ENCODE measurements around the gene MYCBP2. TPM values are rescaled to one million over a fixed set of nuclear protein-coding genes. Genes with fewer than 3 reads are reported as not detected.

MYCBP2 gene
- total RNA-seq, 2 experiments from 2014 or later = 97.5 to 101 TPM

DNA sequence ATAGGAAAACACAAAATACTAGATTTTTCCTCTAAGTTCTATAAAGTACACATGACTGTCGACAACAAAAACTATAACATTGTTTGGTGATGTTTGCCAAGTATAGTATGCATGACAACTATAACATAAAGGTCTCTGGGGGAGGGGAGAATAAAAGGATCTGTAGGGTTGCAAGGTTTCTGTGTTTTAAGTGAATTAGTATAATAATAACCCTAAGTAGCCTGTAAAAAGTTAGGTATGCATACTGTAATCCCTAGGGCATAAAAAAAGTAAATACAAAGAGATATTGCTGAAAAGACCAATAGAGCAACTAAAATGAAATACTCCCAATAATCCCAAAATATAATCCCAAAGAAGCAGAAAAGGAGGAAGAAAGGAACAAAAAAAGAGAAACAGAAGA, 14.6 kb downstream of the MYCBP2 start:
- H3K36me3 Mint-ChIP-seq (ENCODE audit: low read depth) = peaks cover 15% of the 10 kb centered on the region
- H3K27ac Mint-ChIP-seq = peak overlapping the region; percentile 13
- POLR2A ChIA-PET = no interaction called here
- no peaks in the 10 kb centered on the region for H3K9me3 Mint-ChIP-seq
- CTCF ChIA-PET = interaction anchor here (0.6 to 0.8 kb wide), 2 partner anchors 10 to 13 kb away, joined by 3 to 4 read pairs; no protein-coding TSS in a partner anchor
- ATAC-seq (no peak), DNase-seq (no peak)
- no peak overlapping the region for H3K4me3 Mint-ChIP-seq
- no peak for TF ChIP-seq CTCF (IDR thresholded peaks at IDR 0.05)
- H3K4me1 Mint-ChIP-seq (ENCODE audit: low read depth) = peaks cover 84% of the 10 kb centered on the region
- intact Hi-C loops (cut with micrococcal nuclease) = no loop called here
- H3K27me3 Mint-ChIP-seq = no peaks in the 10 kb centered on the region

DNA sequence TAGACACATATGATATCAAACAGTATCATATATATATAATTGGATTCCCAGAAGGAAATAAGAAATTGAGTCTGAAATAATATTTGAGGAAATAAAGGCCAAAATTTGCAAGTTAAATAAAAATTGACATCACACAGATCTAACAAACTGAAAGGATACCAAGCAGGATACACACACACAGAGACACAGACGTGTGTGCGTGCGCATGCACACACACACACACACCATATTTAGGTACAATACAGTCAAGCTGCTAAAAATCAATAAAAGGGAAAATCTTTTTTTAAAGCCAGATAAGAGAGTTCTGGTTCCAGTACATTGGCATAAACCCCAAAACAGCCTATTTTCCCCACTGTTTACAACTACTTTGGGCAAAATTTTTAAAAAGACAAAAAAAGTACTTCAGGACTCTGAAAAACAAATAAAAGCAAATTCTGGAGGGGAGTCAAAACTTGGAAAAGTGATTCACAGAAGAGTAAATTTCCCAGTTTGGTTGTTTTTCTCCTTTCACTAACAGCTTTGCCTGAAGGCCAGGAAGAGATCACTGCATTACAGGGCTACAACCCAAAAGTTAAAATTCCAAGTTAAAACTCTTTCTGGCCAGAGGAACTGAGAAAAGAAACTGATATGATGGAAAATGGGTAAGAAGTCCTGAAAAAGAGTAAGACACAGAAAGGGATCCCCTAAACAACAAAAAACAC, 16.2 kb downstream of the MYCBP2 start:
- intact Hi-C loops (cut with micrococcal nuclease) = no loop called here
- H3K9me3 Mint-ChIP-seq = no peaks in the 10 kb centered on the region

GRCh38 chr13:77310161-77310560, 16.7 kb downstream of the MYCBP2 start:
- Mint-ChIP-seq H3K4me3 (no peak overlapping the region), H3K27me3 (no peaks in the 10 kb centered on the region), H3K4me1 (ENCODE audit: low read depth) (peaks cover 84% of the 10 kb centered on the region), H3K9me3 (no peaks in the 10 kb centered on the region), H3K27ac (peak overlapping the region; percentile 43), H3K36me3 (ENCODE audit: low read depth) (peaks cover 15% of the 10 kb centered on the region)
- DNase-seq (no peak), ATAC-seq (no peak)
- ChIA-PET CTCF (no interaction called here), POLR2A (interaction anchor here (1.3 kb wide), 1 partner anchor 15 kb away, joined by 5 read pairs; no protein-coding TSS in a partner anchor)
- TF ChIP-seq CTCF (IDR thresholded peaks at IDR 0.05) = no peak
- intact Hi-C loops (cut with micrococcal nuclease) = no loop called here

More for the DNA sequence above, 16.2 kb downstream of the MYCBP2 start:
- DNase-seq (no peak), ATAC-seq (no peak)
- no peak for TF ChIP-seq CTCF (IDR thresholded peaks at IDR 0.05)
- CTCF ChIA-PET = interaction anchor here (1.2 kb wide), 1 partner anchor 13 kb away, joined by 4 read pairs; no protein-coding TSS in a partner anchor
- H3K4me3 Mint-ChIP-seq = no peak overlapping the region
- POLR2A ChIA-PET = interaction anchor here (1.3 kb wide), 1 partner anchor 15 kb away, joined by 5 read pairs; no protein-coding TSS in a partner anchor
- no peaks in the 10 kb centered on the region for H3K27me3 Mint-ChIP-seq
- peak overlapping the region; percentile 53 for H3K27ac Mint-ChIP-seq
- H3K4me1 Mint-ChIP-seq (ENCODE audit: low read depth) = peaks cover 80% of the 10 kb centered on the region
- peaks cover 12% of the 10 kb centered on the region for H3K36me3 Mint-ChIP-seq (ENCODE audit: low read depth)

- TF ChIP-seq CTCF (IDR thresholded peaks at IDR 0.05) = no peak
- peaks cover 80% of the 10 kb centered on the region for H3K4me1 Mint-ChIP-seq (ENCODE audit: low read depth)
- ATAC-seq = no peak
- intact Hi-C loops (cut with micrococcal nuclease) = no loop called here
- no peak overlapping the region for H3K4me3 Mint-ChIP-seq
- peak overlapping the region; percentile 50 for H3K27ac Mint-ChIP-seq
- no peaks in the 10 kb centered on the region for H3K27me3 Mint-ChIP-seq
- POLR2A ChIA-PET = interaction anchor here (2.2 kb wide), 1 partner anchor 17 kb away, joined by 8 read pairs; no protein-coding TSS in a partner anchor
- CTCF ChIA-PET = interaction anchor here (1.0 kb wide), 1 partner anchor 169 kb away, joined by 3 read pairs; no protein-coding TSS in a partner anchor
- peaks cover 20% of the 10 kb centered on the region for H3K36me3 Mint-ChIP-seq (ENCODE audit: low read depth)
- no peaks in the 10 kb centered on the region for H3K9me3 Mint-ChIP-seq
- no peak for DNase-seq
These were observed 17.6 kb downstream of the MYCBP2 start for GRCh38 chr13:77309254-77309653.

DNA sequence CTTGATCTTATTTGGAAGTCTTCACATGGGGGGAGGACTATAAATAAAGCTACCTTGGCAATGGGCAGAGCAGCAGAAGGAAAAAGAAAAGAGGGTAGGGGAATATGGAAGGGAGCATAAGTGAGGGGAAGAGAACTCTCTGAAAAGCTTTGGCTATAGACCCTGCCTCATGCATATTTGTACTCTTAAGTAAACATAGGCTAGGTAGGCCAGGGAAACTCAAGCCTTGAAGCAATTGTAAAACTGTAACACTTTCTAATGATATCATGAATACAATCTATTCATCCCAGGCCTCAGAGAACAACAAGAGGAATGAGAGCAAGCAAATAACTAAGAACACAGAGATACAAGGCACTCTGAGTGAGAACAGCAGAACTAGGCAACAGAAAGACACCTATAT, 20.4 kb downstream of the MYCBP2 start:
- ChIA-PET CTCF (interaction anchor here (0.8 to 1.5 kb wide), 2 partner anchors 17 to 172 kb away, joined by 3 to 5 read pairs; no protein-coding TSS in a partner anchor), POLR2A (interaction anchor here (0.7 to 1.0 kb wide), 3 partner anchors 13 to 19 kb away, joined by 3 to 4 read pairs (median 4); no protein-coding TSS in a partner anchor)
- no peak for ATAC-seq
- no peak overlapping the region for H3K4me3 Mint-ChIP-seq
- H3K27ac Mint-ChIP-seq = peak overlapping the region; percentile 31
- peaks cover 81% of the 10 kb centered on the region for H3K4me1 Mint-ChIP-seq (ENCODE audit: low read depth)
- H3K36me3 Mint-ChIP-seq (ENCODE audit: low read depth) = peaks cover 26% of the 10 kb centered on the region
- no peaks in the 10 kb centered on the region for H3K27me3 Mint-ChIP-seq
- H3K9me3 Mint-ChIP-seq = no peaks in the 10 kb centered on the region
- intact Hi-C loops (cut with micrococcal nuclease) = no loop called here
- DNase-seq = no peak
- no peak for TF ChIP-seq CTCF (IDR thresholded peaks at IDR 0.05)

Measured in activated CD8-positive, alpha-beta T cell treated with anti-CD3 and anti-CD28 coated beads for 36 hours (primary cell).